ENCODE data around the gene ARSB. TPM values are rescaled to one million over a fixed set of nuclear protein-coding genes. Genes with fewer than 3 reads are reported as not detected.

ARSB gene
- total RNA-seq, 1 experiment from 2014 or later, result 5.2 TPM

DNA sequence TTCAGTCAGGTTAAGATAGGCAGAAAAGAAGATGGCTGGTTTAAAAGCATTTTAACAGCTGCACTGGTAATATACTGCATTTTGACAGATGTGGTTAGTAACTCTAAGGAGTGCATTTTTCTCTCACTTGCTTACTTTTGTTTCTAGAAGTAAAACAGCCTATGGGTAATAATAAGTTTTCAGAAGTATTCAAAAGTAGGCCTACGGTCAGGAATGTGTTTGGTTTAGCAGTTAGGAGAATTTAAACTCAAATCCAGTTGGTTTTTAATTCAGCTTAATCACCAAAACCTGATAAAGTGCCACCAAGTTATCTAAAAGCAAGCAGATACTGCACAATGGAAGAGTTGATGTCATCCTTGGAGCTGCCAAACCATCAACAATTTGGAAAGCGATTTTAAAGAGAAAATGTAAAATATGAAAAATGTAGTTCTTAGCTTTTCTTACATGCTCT is 160.3 kb downstream of the ARSB start:
- ChIA-PET POLR2A (interaction anchor here (0.7 kb wide), 1 partner anchor 292 kb away, joined by 3 read pairs; no protein-coding TSS in a partner anchor), CTCF (no interaction called here)
- Mint-ChIP-seq H3K27ac (ENCODE audit: low read depth, unreplicated experiment) (no peak overlapping the region), H3K27me3 (ENCODE audit: insufficient read depth, unreplicated experiment) (no peaks in the 10 kb centered on the region), H3K9me3 (ENCODE audit: unreplicated experiment) (no peaks in the 10 kb centered on the region), H3K36me3 (ENCODE audit: insufficient read depth, unreplicated experiment) (no peaks in the 10 kb centered on the region), H3K4me1 (ENCODE audit: insufficient read depth, unreplicated experiment) (no peaks in the 10 kb centered on the region), H3K4me3 (ENCODE audit: unreplicated experiment) (no peak overlapping the region)
- no peak for DNase-seq (ENCODE audit: unreplicated experiment)
- intact Hi-C loops (cut with micrococcal nuclease), result no loop called here
- TF ChIP-seq, protein P1, sequence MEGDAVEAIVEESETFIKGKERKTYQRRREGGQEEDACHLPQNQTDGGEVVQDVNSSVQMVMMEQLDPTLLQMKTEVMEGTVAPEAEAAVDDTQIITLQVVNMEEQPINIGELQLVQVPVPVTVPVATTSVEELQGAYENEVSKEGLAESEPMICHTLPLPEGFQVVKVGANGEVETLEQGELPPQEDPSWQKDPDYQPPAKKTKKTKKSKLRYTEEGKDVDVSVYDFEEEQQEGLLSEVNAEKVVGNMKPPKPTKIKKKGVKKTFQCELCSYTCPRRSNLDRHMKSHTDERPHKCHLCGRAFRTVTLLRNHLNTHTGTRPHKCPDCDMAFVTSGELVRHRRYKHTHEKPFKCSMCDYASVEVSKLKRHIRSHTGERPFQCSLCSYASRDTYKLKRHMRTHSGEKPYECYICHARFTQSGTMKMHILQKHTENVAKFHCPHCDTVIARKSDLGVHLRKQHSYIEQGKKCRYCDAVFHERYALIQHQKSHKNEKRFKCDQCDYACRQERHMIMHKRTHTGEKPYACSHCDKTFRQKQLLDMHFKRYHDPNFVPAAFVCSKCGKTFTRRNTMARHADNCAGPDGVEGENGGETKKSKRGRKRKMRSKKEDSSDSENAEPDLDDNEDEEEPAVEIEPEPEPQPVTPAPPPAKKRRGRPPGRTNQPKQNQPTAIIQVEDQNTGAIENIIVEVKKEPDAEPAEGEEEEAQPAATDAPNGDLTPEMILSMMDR (IDR thresholded peaks at IDR 0.05; ENCODE audit: unreplicated experiment), result no peak
- BruUV-seq (replicated peaks), result no TSS peak

DNA sequence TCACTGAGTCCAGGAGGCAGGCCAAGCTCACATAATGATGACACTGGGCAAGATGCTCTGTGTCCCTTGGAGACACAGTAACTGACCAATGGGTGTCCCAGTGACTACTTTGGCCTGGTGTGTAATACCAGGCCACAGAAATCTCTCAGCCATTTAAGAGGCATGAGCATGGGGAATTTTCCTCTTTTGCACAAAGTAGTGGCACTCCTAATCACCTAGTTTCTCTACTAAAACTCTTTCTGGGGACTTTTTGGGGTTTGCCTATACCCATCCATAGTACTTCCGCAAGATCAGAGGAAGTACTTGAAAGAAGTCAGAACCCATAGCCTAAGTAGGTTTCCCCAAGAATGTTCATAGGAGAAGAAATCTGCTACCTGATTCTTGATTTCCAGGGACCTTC is 161.9 kb downstream of the ARSB start:
- Mint-ChIP-seq H3K9me3 (ENCODE audit: unreplicated experiment) (no peaks in the 10 kb centered on the region), H3K27ac (ENCODE audit: low read depth, unreplicated experiment) (no peak overlapping the region), H3K4me1 (ENCODE audit: insufficient read depth, unreplicated experiment) (no peaks in the 10 kb centered on the region), H3K27me3 (ENCODE audit: insufficient read depth, unreplicated experiment) (no peaks in the 10 kb centered on the region), H3K36me3 (ENCODE audit: insufficient read depth, unreplicated experiment) (no peaks in the 10 kb centered on the region), H3K4me3 (ENCODE audit: unreplicated experiment) (no peak overlapping the region)
- no peak for DNase-seq (ENCODE audit: unreplicated experiment)
- intact Hi-C loops (cut with micrococcal nuclease), result no loop called here
- BruUV-seq (replicated peaks), result no TSS peak
- ChIA-PET POLR2A (no interaction called here), CTCF (no interaction called here)
- TF ChIP-seq, protein P1 (IDR thresholded peaks at IDR 0.05; ENCODE audit: unreplicated experiment), result no peak

DNA sequence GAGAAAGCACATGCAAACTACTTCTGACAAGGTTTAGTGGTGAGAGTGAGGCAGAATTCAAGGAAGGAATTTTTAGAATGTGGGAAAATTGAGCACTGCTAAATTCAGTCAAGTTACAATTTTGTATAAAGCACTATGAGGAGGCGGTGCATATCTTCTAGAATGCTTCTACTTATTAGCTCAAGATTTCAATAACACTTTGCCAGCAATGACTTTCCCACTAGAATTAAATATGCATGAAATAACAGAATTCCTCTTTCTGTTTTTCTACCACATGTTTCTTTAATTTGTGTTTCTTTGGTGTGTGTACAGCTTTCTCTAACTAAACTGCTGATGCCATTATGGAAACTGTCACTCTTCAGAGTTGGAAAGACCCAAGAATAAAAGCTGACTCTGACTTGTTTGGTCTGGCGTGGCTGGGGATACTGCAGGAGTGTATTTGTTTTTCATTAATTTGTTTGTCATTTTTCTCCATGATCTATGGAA is 163.5 kb downstream of the ARSB start:
- BruUV-seq (replicated peaks), result no TSS peak
- TF ChIP-seq, protein P1 (IDR thresholded peaks at IDR 0.05; ENCODE audit: unreplicated experiment), result no peak
- no peak overlapping the region for H3K27ac Mint-ChIP-seq (ENCODE audit: low read depth, unreplicated experiment)
- intact Hi-C loops (cut with micrococcal nuclease), result no loop called here
- no peaks in the 10 kb centered on the region for H3K36me3 Mint-ChIP-seq (ENCODE audit: insufficient read depth, unreplicated experiment)
- no peak overlapping the region for H3K4me3 Mint-ChIP-seq (ENCODE audit: unreplicated experiment)
- no peak for DNase-seq (ENCODE audit: unreplicated experiment)
- ChIA-PET POLR2A (no interaction called here), CTCF (no interaction called here)
- no peaks in the 10 kb centered on the region for H3K27me3 Mint-ChIP-seq (ENCODE audit: insufficient read depth, unreplicated experiment)
- no peaks in the 10 kb centered on the region for H3K9me3 Mint-ChIP-seq (ENCODE audit: unreplicated experiment)
- no peaks in the 10 kb centered on the region for H3K4me1 Mint-ChIP-seq (ENCODE audit: insufficient read depth, unreplicated experiment)

DNA sequence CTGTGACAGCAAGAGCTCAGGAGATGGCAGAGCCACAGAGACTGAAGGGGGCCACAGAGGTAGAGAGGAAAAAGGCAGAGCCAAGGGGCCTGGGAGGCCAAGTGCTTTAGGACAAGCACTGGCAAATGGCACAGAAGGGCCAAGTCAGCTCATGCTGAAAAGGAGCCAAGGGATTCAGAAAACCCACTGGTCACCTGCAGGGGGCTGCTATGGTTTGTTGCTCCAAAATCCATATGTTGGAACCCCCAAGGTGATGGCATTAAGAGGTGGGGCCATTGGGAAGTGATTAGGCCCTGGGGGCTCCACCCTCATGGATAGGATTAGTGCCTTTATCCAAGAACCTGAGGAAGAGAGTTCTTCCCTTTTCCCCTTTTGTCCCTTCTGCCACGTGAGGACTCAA is 165.4 kb downstream of the ARSB start:
- Mint-ChIP-seq H3K27ac (ENCODE audit: low read depth, unreplicated experiment) (no peak overlapping the region), H3K27me3 (ENCODE audit: insufficient read depth, unreplicated experiment) (no peaks in the 10 kb centered on the region), H3K4me3 (ENCODE audit: unreplicated experiment) (no peak overlapping the region), H3K36me3 (ENCODE audit: insufficient read depth, unreplicated experiment) (no peaks in the 10 kb centered on the region), H3K4me1 (ENCODE audit: insufficient read depth, unreplicated experiment) (no peaks in the 10 kb centered on the region), H3K9me3 (ENCODE audit: unreplicated experiment) (no peaks in the 10 kb centered on the region)
- POLR2A ChIA-PET, result interaction anchor here (0.6 to 0.7 kb wide), 2 partner anchors 9 to 17 kb away, joined by 3 read pairs; no protein-coding TSS in a partner anchor
- TF ChIP-seq, protein P1 (IDR thresholded peaks at IDR 0.05; ENCODE audit: unreplicated experiment), result no peak
- CTCF ChIA-PET, result no interaction called here
- BruUV-seq (replicated peaks), result no TSS peak
- no peak for DNase-seq (ENCODE audit: unreplicated experiment)
- intact Hi-C loops (cut with micrococcal nuclease), result no loop called here
